ENCODE data around the gene SEMA3E. TPM values are rescaled to one million over a fixed set of nuclear protein-coding genes. Genes with fewer than 3 reads are reported as not detected.

SEMA3E gene
- total RNA-seq, 1 donor from 2014 or later, result 0.96 TPM

- Mint-ChIP-seq H3K4me3 (ENCODE audit: unreplicated experiment) (no peak overlapping the region), H3K9me3 (ENCODE audit: unreplicated experiment) (no peaks in the 10 kb centered on the region), H3K27me3 (ENCODE audit: unreplicated experiment) (no peaks in the 10 kb centered on the region), H3K36me3 (ENCODE audit: unreplicated experiment) (no peaks in the 10 kb centered on the region), H3K4me1 (ENCODE audit: low read depth, unreplicated experiment) (peaks cover 12% of the 10 kb centered on the region), H3K27ac (ENCODE audit: unreplicated experiment) (no peak overlapping the region)
- no peak for DNase-seq
- TF ChIP-seq CTCF (IDR thresholded peaks at IDR 0.05; ENCODE audit: partially characterized antibody, unreplicated experiment), result no peak
These were observed 234.0 kb downstream of the SEMA3E start for GRCh38 chr7:83414947-83415346.

GRCh38 chr7:83413831-83414230 lies 235.1 kb downstream of the SEMA3E start:
- no peak for TF ChIP-seq CTCF (IDR thresholded peaks at IDR 0.05; ENCODE audit: partially characterized antibody, unreplicated experiment)
- Mint-ChIP-seq H3K36me3 (ENCODE audit: unreplicated experiment) (no peaks in the 10 kb centered on the region), H3K9me3 (ENCODE audit: unreplicated experiment) (no peaks in the 10 kb centered on the region), H3K27ac (ENCODE audit: unreplicated experiment) (peak overlapping the region; percentile 90), H3K4me1 (ENCODE audit: low read depth, unreplicated experiment) (peaks cover 12% of the 10 kb centered on the region), H3K4me3 (ENCODE audit: unreplicated experiment) (peak overlapping the region; percentile 66), H3K27me3 (ENCODE audit: unreplicated experiment) (no peaks in the 10 kb centered on the region)
- DNase-seq, result no peak

- Mint-ChIP-seq H3K27ac (ENCODE audit: unreplicated experiment) (peak overlapping the region; percentile 90), H3K36me3 (ENCODE audit: unreplicated experiment) (no peaks in the 10 kb centered on the region), H3K4me1 (ENCODE audit: low read depth, unreplicated experiment) (peaks cover 12% of the 10 kb centered on the region), H3K27me3 (ENCODE audit: unreplicated experiment) (no peaks in the 10 kb centered on the region), H3K4me3 (ENCODE audit: unreplicated experiment) (peak overlapping the region; percentile 66), H3K9me3 (ENCODE audit: unreplicated experiment) (no peaks in the 10 kb centered on the region)
- no peak for DNase-seq
- TF ChIP-seq CTCF (IDR thresholded peaks at IDR 0.05; ENCODE audit: partially characterized antibody, unreplicated experiment), result no peak
These were observed 235.5 kb downstream of the SEMA3E start for GRCh38 chr7:83413424-83413823.

- no peak for DNase-seq
- H3K4me1 Mint-ChIP-seq (ENCODE audit: low read depth, unreplicated experiment), result peaks cover 12% of the 10 kb centered on the region
- H3K27me3 Mint-ChIP-seq (ENCODE audit: unreplicated experiment), result no peaks in the 10 kb centered on the region
- peak; percentile 75 for TF ChIP-seq CTCF (IDR thresholded peaks at IDR 0.05; ENCODE audit: partially characterized antibody, unreplicated experiment)
- H3K9me3 Mint-ChIP-seq (ENCODE audit: unreplicated experiment), result no peaks in the 10 kb centered on the region
- no peaks in the 10 kb centered on the region for H3K36me3 Mint-ChIP-seq (ENCODE audit: unreplicated experiment)
- H3K4me3 Mint-ChIP-seq (ENCODE audit: unreplicated experiment), result no peak overlapping the region
- H3K27ac Mint-ChIP-seq (ENCODE audit: unreplicated experiment), result no peak overlapping the region
These were observed 237.8 kb downstream of the SEMA3E start for GRCh38 chr7:83410989-83411591.

GRCh38 chr7:83394776-83395175 lies 254.2 kb downstream of the SEMA3E start:
- no peak for TF ChIP-seq CTCF (IDR thresholded peaks at IDR 0.05; ENCODE audit: partially characterized antibody, unreplicated experiment)
- no peaks in the 10 kb centered on the region for H3K9me3 Mint-ChIP-seq (ENCODE audit: unreplicated experiment)
- H3K27me3 Mint-ChIP-seq (ENCODE audit: unreplicated experiment), result no peaks in the 10 kb centered on the region
- H3K27ac Mint-ChIP-seq (ENCODE audit: unreplicated experiment), result no peak overlapping the region
- no peak for DNase-seq
- H3K4me1 Mint-ChIP-seq (ENCODE audit: low read depth, unreplicated experiment), result peaks cover 3% of the 10 kb centered on the region
- no peaks in the 10 kb centered on the region for H3K36me3 Mint-ChIP-seq (ENCODE audit: unreplicated experiment)
- H3K4me3 Mint-ChIP-seq (ENCODE audit: unreplicated experiment), result no peak overlapping the region

Data from glutamatergic neuron (in vitro differentiated cells).